Keratinocyte (primary cell): ENCODE results near the gene CMSS1. TPM values are rescaled to one million over a fixed set of nuclear protein-coding genes. Genes with fewer than 3 reads are reported as not detected.

Experiments used
- DNase-seq: peaks from one replicate; pipeline ENCODE4 v3.0.0-alpha.2; 2011; ENCODE audit warnings: low read depth, missing footprints, low spot score
- FAIRE-seq: peaks from 2 replicates; lab custom pipeline; 2011; peaks lifted over from hg19 to GRCh38; lab: Jason Lieb, UNC
- H2AFZ ChIP-seq: 2 replicates; pipeline ENCODE4 v1.6.0; 2012; ENCODE audit warnings: low read length, control low read depth, inconsistent platforms; ENCODE audit not compliant: control insufficient read depth
- H3K27ac ChIP-seq: 2 replicates; pipeline ENCODE4 v1.5.1; 2011; ENCODE audit warnings: low read length; ENCODE audit not compliant: control insufficient read depth, insufficient read depth
- H3K27me3 ChIP-seq: 3 replicates; pipeline ENCODE4 v1.6.0; 2011; ENCODE audit warnings: low read length; ENCODE audit not compliant: control insufficient read depth, insufficient read depth; ENCODE audit errors: extremely low read depth
- H3K36me3 ChIP-seq, 2 experiments: 2 replicates in 1 of 2; 3 replicates in 1 of 2; pipeline ENCODE4 v1.5.1; 2011; ENCODE audit warnings: low read length in 2 of 2, mild to moderate bottlenecking in 1 of 2; ENCODE audit not compliant: control insufficient read depth in 2 of 2, insufficient read depth in 2 of 2; ENCODE audit errors: extremely low read depth in 1 of 2
- H3K4me1 ChIP-seq: 3 replicates; pipeline ENCODE4 v1.5.1; 2011; ENCODE audit warnings: low read length; ENCODE audit not compliant: control insufficient read depth, insufficient read depth; ENCODE audit errors: extremely low read depth
- H3K4me2 ChIP-seq: 3 replicates; pipeline ENCODE4 v1.6.0; 2011; ENCODE audit warnings: low read depth, low read length; ENCODE audit not compliant: control insufficient read depth, insufficient read depth; ENCODE audit errors: extremely low read depth
- H3K4me3 ChIP-seq, 3 experiments: fragments of 200-600 bp in 1 of 3; sonication (generic) in 1 of 3; 2 replicates in 2 of 3; 3 replicates in 1 of 3; pipeline ENCODE4 v1.5.1; 2011 to 2016; ENCODE audit warnings: low read length in 3 of 3, mild to moderate bottlenecking in 3 of 3, control low read depth in 2 of 3, inconsistent platforms in 1 of 3, low read depth in 1 of 3, mixed read lengths in 1 of 3, mixed run types in 1 of 3, moderate library complexity in 1 of 3; ENCODE audit not compliant: control insufficient read depth in 2 of 3, insufficient read depth in 2 of 3; ENCODE audit errors: extremely low read depth in 1 of 3
- H3K79me2 ChIP-seq: 2 replicates; pipeline ENCODE4 v1.6.0; 2012; ENCODE audit warnings: low read length; ENCODE audit not compliant: control insufficient read depth, insufficient read depth
- H3K9ac ChIP-seq: 3 replicates; pipeline ENCODE4 v1.6.0; 2011; ENCODE audit warnings: low read length; ENCODE audit not compliant: control insufficient read depth, insufficient read depth; ENCODE audit errors: extremely low read depth
- H3K9me1 ChIP-seq: 3 replicates; pipeline ENCODE4 v1.6.0; 2011; ENCODE audit warnings: low read length; ENCODE audit not compliant: control insufficient read depth, insufficient read depth; ENCODE audit errors: extremely low read depth
- H3K9me3 ChIP-seq: 2 replicates; pipeline ENCODE4 v1.5.1; 2012; ENCODE audit warnings: low read depth, low read length; ENCODE audit not compliant: control insufficient read depth
- H4K20me1 ChIP-seq: 3 replicates; pipeline ENCODE4 v1.6.0; 2011; ENCODE audit warnings: low read length; ENCODE audit not compliant: control insufficient read depth, insufficient read depth; ENCODE audit errors: extremely low read depth
- CTCF ChIP-seq, 3 experiments: IDR thresholded peaks in 1 of 3; conservative IDR thresholded peaks in 1 of 3; optimal IDR thresholded peaks in 1 of 3; 2 replicates in 2 of 3; 3 replicates in 1 of 3; pipeline versions ENCODE3 to v1.5.1; 2011; ENCODE audit warnings: low read length in 3 of 3, mild to moderate bottlenecking in 3 of 3, moderate library complexity in 2 of 3, control low read depth in 1 of 3, inconsistent platforms in 1 of 3; ENCODE audit not compliant: insufficient read depth in 2 of 3; ENCODE audit errors: extremely low read depth in 1 of 3
- EZH2 ChIP-seq: IDR thresholded peaks from one replicate; pipeline ENCODE4 v1.6.1; 2012; ENCODE audit warnings: inconsistent platforms, mild to moderate bottlenecking, low read length, moderate library complexity
- dilution Hi-C: fragments of 300-500 bp; cut with MboI; formaldehyde crosslinking; loops from one replicate; pipeline ENCODE4 v1.7.0; 2020; ENCODE audit warnings: low sequenced_read_pairs; ENCODE audit not compliant: extremely low pct_ligation_motif_present
- polyA plus RNA-seq, 5 experiments: library from polyadenylated mRNA; depleted of rRNA in 3 of 5; stranded (reverse) in 3 of 5; stranded (forward) in 1 of 5; unstranded in 1 of 5; fragments of >200 nt; gene quantifications; 1 replicate in 1 of 5; 2 replicates in 3 of 5; 3 replicates in 1 of 5; pipeline versions ENCODE4 v1.2.1 to v1.2.3, GENCODE V29; 2011 to 2012; ENCODE audit warnings: missing spikeins in 2 of 5, low read depth in 1 of 5, low replicate concordance in 1 of 5

Gene CMSS1
- polyA plus RNA-seq, 1 donor (not counting 4 experiments of a cell fraction or from before 2014, with no cell fraction given), result 37.2 TPM

DNA sequence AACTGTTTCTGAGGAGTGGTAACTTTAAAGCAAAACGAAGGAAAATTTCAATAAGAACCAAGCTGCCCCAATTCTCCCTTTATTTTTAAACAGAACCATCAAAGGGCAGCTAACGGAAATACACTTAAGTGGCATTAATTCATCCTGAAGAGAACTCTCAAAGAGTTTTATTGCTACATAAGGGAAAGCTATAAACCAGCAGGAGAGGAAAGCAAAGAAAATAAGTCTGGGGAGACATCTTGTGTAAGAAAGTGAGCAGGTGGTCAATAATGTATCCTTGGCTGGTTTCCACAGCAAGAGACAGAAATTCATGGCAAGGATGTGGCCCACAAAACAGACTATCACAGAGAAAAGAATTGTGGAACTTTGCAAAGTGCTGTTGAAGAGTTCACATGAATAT lies 40.0 kb upstream of the CMSS1 start:
- Histone ChIP-seq H3K27me3 (no peaks in the 10 kb centered on the region), H3K4me3 (no peak overlapping the region), H3K4me2 (no peak overlapping the region), H3K9me1 (peaks cover 2% of the 10 kb centered on the region), H3K9ac (no peak overlapping the region), H3K9me3 (no peaks in the 10 kb centered on the region), H3K27ac (no peak overlapping the region), H2AFZ (no peak overlapping the region), H3K36me3 (peaks cover 0 to 6% of the 10 kb centered on the region in 2 experiments), H3K79me2 (no peaks in the 10 kb centered on the region), H3K4me1 (peaks cover 24% of the 10 kb centered on the region), H4K20me1 (no peaks in the 10 kb centered on the region)
- no peak for DNase-seq
- no peak for FAIRE-seq
- TF ChIP-seq EZH2, result no peak
- TF ChIP-seq CTCF (optimal IDR thresholded peaks at IDR 0.05 in 1 of 3, IDR thresholded peaks at IDR 0.05 in 1 of 3, conservative IDR thresholded peaks at IDR 0.05 in 1 of 3; ENCODE audit: extremely low read depth in 1 of 3, insufficient read depth in 2 of 3, low read length in 3 of 3), result no peak
- dilution Hi-C loops, result no loop called here

GRCh38 chr3:99780749-99781148 lies 36.9 kb upstream of the CMSS1 start:
- no peak overlapping the region for H3K4me3 ChIP-seq
- no peaks in the 10 kb centered on the region for H4K20me1 ChIP-seq
- no peak overlapping the region for H3K27ac ChIP-seq
- no peaks in the 10 kb centered on the region for H3K36me3 ChIP-seq
- H3K9me3 ChIP-seq, result no peaks in the 10 kb centered on the region
- no peak overlapping the region for H3K9ac ChIP-seq
- FAIRE-seq, result no peak
- H3K9me1 ChIP-seq, result no peaks in the 10 kb centered on the region
- peaks cover 11% of the 10 kb centered on the region for H3K4me1 ChIP-seq
- H3K27me3 ChIP-seq, result no peaks in the 10 kb centered on the region
- H3K79me2 ChIP-seq, result no peaks in the 10 kb centered on the region
- no peak overlapping the region for H2AFZ ChIP-seq
- no peak for DNase-seq
- no peak overlapping the region for H3K4me2 ChIP-seq
- TF ChIP-seq EZH2, result no peak
- TF ChIP-seq CTCF (optimal IDR thresholded peaks at IDR 0.05 in 1 of 3, IDR thresholded peaks at IDR 0.05 in 1 of 3, conservative IDR thresholded peaks at IDR 0.05 in 1 of 3; ENCODE audit: extremely low read depth in 1 of 3, insufficient read depth in 2 of 3, low read length in 3 of 3), result no peak
- dilution Hi-C loops, result no loop called here
